OCI-LY7 (cell line): ENCODE data around the gene ZNF467. TPM values are rescaled to one million over a fixed set of nuclear protein-coding genes. Genes with fewer than 3 reads are reported as not detected.

Experiments used
- BruUV-seq: library from RNA; stranded (reverse); fragments of 400-500 nt; replicated peaks from 2 replicates; lab custom pipeline; 2021; lab: Mats Ljungman, UMichigan
- CTCF ChIA-PET: fragments of 300-600 bp; sonication (Branson Sonifier 250); formaldehyde crosslinking; loops from one replicate; lab custom pipeline; 2022; ENCODE audit warnings: antibody characterized with exemption; ENCODE audit not compliant: unreplicated experiment; lab: Charles Lee
- POLR2A ChIA-PET: fragments of 300-600 bp; sonication (Branson Sonifier 250); formaldehyde crosslinking; loops from one replicate; lab custom pipeline; 2022; ENCODE audit warnings: antibody characterized with exemption; lab: Charles Lee
- DNase-seq: peaks from one replicate; pipeline ENCODE4 v3.0.0-alpha.2; 2015; ENCODE audit warnings: low spot score
- H2AFZ ChIP-seq: fragments of 200-600 bp; sonication (generic), shearing (Covaris generic); 2 replicates; pipeline ENCODE4 v1.6.1; 2014; ENCODE audit warnings: mild to moderate bottlenecking, antibody characterized with exemption, low read length, moderate library complexity
- H3K27ac ChIP-seq: fragments of 200-600 bp; sonication (generic); 2 replicates; pipeline ENCODE4 v1.5.1; 2014; ENCODE audit warnings: mixed run types, low read depth, mild to moderate bottlenecking, moderate library complexity, low read length, inconsistent platforms; ENCODE audit not compliant: poor library complexity, severe bottlenecking
- H3K36me3 ChIP-seq: fragments of 200-600 bp; sonication (generic); 2 replicates; pipeline ENCODE4 v1.6.1; 2014; ENCODE audit warnings: mild to moderate bottlenecking, antibody characterized with exemption, low read length, moderate library complexity, mixed read lengths; ENCODE audit not compliant: insufficient read depth
- H3K4me1 ChIP-seq: fragments of 200-600 bp; sonication (generic); 2 replicates; pipeline ENCODE4 v1.5.1; 2014; ENCODE audit warnings: mild to moderate bottlenecking, low read length; ENCODE audit not compliant: insufficient read depth, poor library complexity, severe bottlenecking
- H3K4me2 ChIP-seq: fragments of 200-600 bp; sonication (generic); 2 replicates; pipeline ENCODE4 v1.6.1; 2014; ENCODE audit warnings: mild to moderate bottlenecking, low read length
- H3K4me3 ChIP-seq: fragments of 200-600 bp; sonication (generic); 2 replicates; pipeline ENCODE4 v1.5.1; 2014; ENCODE audit warnings: mild to moderate bottlenecking, low read depth, low read length; ENCODE audit not compliant: poor library complexity, severe bottlenecking
- H3K79me2 ChIP-seq: fragments of 200-600 bp; sonication (generic); 2 replicates; pipeline ENCODE4 v1.6.1; 2016; ENCODE audit warnings: low read depth, mild to moderate bottlenecking, low read length, moderate library complexity, mixed read lengths; ENCODE audit not compliant: insufficient read depth
- H3K9me2 ChIP-seq: fragments of 200-600 bp; sonication (generic); 2 replicates; pipeline ENCODE4 v1.6.1; 2016; ENCODE audit warnings: mild to moderate bottlenecking, low read length, mixed read lengths; ENCODE audit not compliant: insufficient read depth
- H3K9me3 ChIP-seq: fragments of 200-600 bp; sonication (generic); 2 replicates; pipeline ENCODE4 v1.6.1; 2014; ENCODE audit warnings: mild to moderate bottlenecking, mixed run types, low read length, mixed read lengths
- H4K20me1 ChIP-seq: fragments of 200-600 bp; sonication (generic); 2 replicates; pipeline ENCODE4 v1.6.1; 2014; ENCODE audit warnings: mild to moderate bottlenecking, antibody characterized with exemption, low read length, moderate library complexity, mixed read lengths; ENCODE audit not compliant: insufficient read depth
- CTCF ChIP-seq: fragments of 200-600 bp; sonication (generic); conservative IDR thresholded peaks from 2 replicates; pipeline ENCODE4 v1.5.1; 2014; ENCODE audit warnings: mild to moderate bottlenecking, antibody characterized with exemption, low read length, moderate library complexity, mixed read lengths
- EZH2phosphoT487 ChIP-seq: fragments of 200-600 bp; sonication (generic); IDR thresholded peaks from 2 replicates; pipeline ENCODE4 v1.6.1; 2018; ENCODE audit warnings: low read depth, borderline replicate concordance, mild to moderate bottlenecking, mixed run types, antibody characterized with exemption, low read length, moderate library complexity, mixed read lengths
- intact Hi-C: fragments of 100-400 bp; cut with micrococcal nuclease; formaldehyde crosslinking; loops from one replicate; pipeline ENCODE4 v1.10.0; 2022; ENCODE audit not compliant: unreplicated experiment
- total RNA-seq, 2 experiments: library from RNA; depleted of rRNA in 1 of 2; stranded (reverse); fragments of >200 nt in 1 of 2; shearing (Covaris generic) in 1 of 2; gene quantifications; 2 replicates each; pipeline ENCODE4 v1.2.3, GENCODE V29; 2014 to 2022

Gene ZNF467
- total RNA-seq, 2 experiments from 2014 or later, result 0.22 to 0.40 TPM

- Histone ChIP-seq H4K20me1 (no peaks in the 10 kb centered on the region), H3K79me2 (no peaks in the 10 kb centered on the region), H3K9me2 (no peaks in the 10 kb centered on the region), H3K9me3 (no peaks in the 10 kb centered on the region), H3K27ac (no peak overlapping the region), H3K36me3 (no peaks in the 10 kb centered on the region), H2AFZ (no peak overlapping the region), H3K4me3 (no peak overlapping the region), H3K4me1 (no peaks in the 10 kb centered on the region), H3K4me2 (no peak overlapping the region)
- CTCF ChIA-PET, result interaction anchor here (0.6 kb wide), 1 partner anchor 9 kb away, joined by 3 read pairs; no protein-coding TSS in a partner anchor
- TF ChIP-seq EZH2phosphoT487 (no peak), CTCF (peak; percentile 69)
- intact Hi-C loops, result no loop called here
- POLR2A ChIA-PET, result interaction anchor here (0.7 kb wide), 1 partner anchor 220 kb away, joined by 4 read pairs; no protein-coding TSS in a partner anchor
- DNase-seq, result no peak
- no TSS peak for BruUV-seq
Observed at GRCh38 chr7:149753375-149754233, 19.8 kb downstream of the ZNF467 start.

GRCh38 chr7:149752646-149753045, 20.7 kb downstream of the ZNF467 start:
- Histone ChIP-seq H3K4me1 (no peaks in the 10 kb centered on the region), H4K20me1 (no peaks in the 10 kb centered on the region), H3K79me2 (no peaks in the 10 kb centered on the region), H3K27ac (no peak overlapping the region), H3K9me3 (no peaks in the 10 kb centered on the region), H3K9me2 (no peaks in the 10 kb centered on the region), H3K36me3 (no peaks in the 10 kb centered on the region), H2AFZ (no peak overlapping the region), H3K4me3 (no peak overlapping the region), H3K4me2 (no peak overlapping the region)
- no peak for DNase-seq
- no TSS peak for BruUV-seq
- no peak for TF ChIP-seq EZH2phosphoT487
- no peak for TF ChIP-seq CTCF
- POLR2A ChIA-PET, result no interaction called here
- CTCF ChIA-PET, result interaction anchor here (0.6 to 0.9 kb wide), 2 partner anchors 10 to 11 kb away, joined by 3 read pairs; no protein-coding TSS in a partner anchor
- intact Hi-C loops, result no loop called here
